NT2/D1 (cell line): ENCODE data around the gene LBP.

Experiments
- SUZ12 ChIP-seq: IDR thresholded peaks from 2 replicates; pipeline ENCODE4 v1.6.1; 2011; ENCODE audit not compliant: insufficient read length, insufficient read depth; ENCODE audit errors: extremely low read depth
- YY1 ChIP-seq: IDR thresholded peaks from 2 replicates; pipeline ENCODE4 v1.6.1; 2011; ENCODE audit not compliant: insufficient read length, insufficient read depth
- ZNF274 ChIP-seq: IDR thresholded peaks from 2 replicates; pipeline ENCODE4 v1.6.1; 2011; ENCODE audit warnings: mild to moderate bottlenecking, low read depth, low read length

- TF ChIP-seq YY1 = no peak
- no peak for TF ChIP-seq ZNF274
- TF ChIP-seq SUZ12 = no peak
Observed at GRCh38 chr20:38301309-38301708, 45.0 kb upstream of the LBP start.
